Suppressor macrophage treated with lipopolysaccharide for 1 hour (primary cell): ENCODE results near the gene PLEKHG3.

ENCODE experiments used
- DNase-seq, 3 donors: peaks; one replicate each; pipeline ENCODE4 v3.0.0-alpha.2; 2020 to 2022

PLEKHG3 gene

GRCh38 chr14:64792231-64792630, 88.0 kb downstream of the PLEKHG3 start:
- DNase-seq: no peak

- no peak for DNase-seq
Measured at GRCh38 chr14:64792871-64793560, 88.8 kb downstream of the PLEKHG3 start.

- DNase-seq: no peak
Measured at GRCh38 chr14:64795211-64795610, 91.0 kb downstream of the PLEKHG3 start.

- DNase-seq: no peak
Measured at GRCh38 chr14:64795921-64796320, 91.7 kb downstream of the PLEKHG3 start.

- no peak for DNase-seq
Measured at GRCh38 chr14:64796369-64796768, 92.1 kb downstream of the PLEKHG3 start.

GRCh38 chr14:64799555-64799954, 95.3 kb downstream of the PLEKHG3 start:
- no peak for DNase-seq
